GM12878 (cell line): ENCODE results near the gene CERKL.

Experiments
- ASH2L ChIP-seq: fragments of 300-600, 200-600 bp; sonication (generic); IDR thresholded peaks from 2 replicates; pipeline ENCODE4 v1.6.1; 2017; ENCODE audit warnings: low read depth, mild to moderate bottlenecking, borderline replicate concordance
- ATF7 ChIP-seq: fragments of 450-650 bp; IDR thresholded peaks from 2 replicates; pipeline ENCODE4 v1.6.1; 2016; ENCODE audit warnings: low read depth, mild to moderate bottlenecking
- BCL11A ChIP-seq: IDR thresholded peaks from 2 replicates; pipeline ENCODE4 v1.6.1; 2011; ENCODE audit warnings: low read depth, low read length
- EGR1 ChIP-seq, 2 experiments: IDR thresholded peaks; 1 replicate in 1 of 2; 2 replicates in 1 of 2; pipeline ENCODE4 v1.6.1; 2011 to 2012; ENCODE audit warnings: low read depth in 2 of 2, low read length in 2 of 2, borderline replicate concordance in 1 of 2, mild to moderate bottlenecking in 1 of 2, moderate library complexity in 1 of 2
- EP300 ChIP-seq, 2 experiments: fragments of 150-350 bp in 1 of 2; IDR thresholded peaks; 2 replicates each; pipeline ENCODE4 v1.6.1; 2011 to 2012; ENCODE audit warnings: low read depth in 2 of 2, low read length in 2 of 2, borderline replicate concordance in 1 of 2, improper control_type of control experiment in 1 of 2, inconsistent platforms in 1 of 2; ENCODE audit not compliant: control insufficient read depth in 1 of 2
- ETV6 ChIP-seq, 2 experiments: fragments of 450-650 bp in 1 of 2; IDR thresholded peaks in 1 of 2; conservative IDR thresholded peaks in 1 of 2; 2 replicates each; pipeline ENCODE4 v1.6.1; 2014; ENCODE audit warnings: antibody characterized with exemption in 1 of 2, borderline replicate concordance in 1 of 2, low read depth in 1 of 2, mild to moderate bottlenecking in 1 of 2, moderate library complexity in 1 of 2
- HCFC1 ChIP-seq: fragments of 150-350 bp; IDR thresholded peaks from 2 replicates; pipeline ENCODE4 v1.6.1; 2014; ENCODE audit warnings: low read length
- RAD21 ChIP-seq: IDR thresholded peaks from 2 replicates; pipeline ENCODE4 v1.6.1; 2011; ENCODE audit warnings: mild to moderate bottlenecking, low read depth, low read length, moderate library complexity; ENCODE audit not compliant: insufficient read depth
- RCOR1 ChIP-seq: conservative IDR thresholded peaks from 2 replicates; pipeline ENCODE4 v1.6.1; 2012; ENCODE audit warnings: low read depth, low read length, improper control_type of control experiment
- SUZ12 ChIP-seq: fragments of 200-600 bp; sonication (generic); IDR thresholded peaks from one replicate; pipeline ENCODE4 v1.6.1; 2018; ENCODE audit warnings: antibody characterized with exemption, mild to moderate bottlenecking; ENCODE audit not compliant: unreplicated experiment
- TCF3 ChIP-seq: IDR thresholded peaks from 2 replicates; pipeline ENCODE4 v1.6.1; 2012; ENCODE audit warnings: low read depth, mild to moderate bottlenecking, low read length, borderline replicate concordance; ENCODE audit not compliant: insufficient read depth
- TF ChIP-seq, protein P1 (sequence below), 3 experiments: IDR thresholded peaks in 2 of 3; conservative IDR thresholded peaks in 1 of 3; 2 replicates each; pipeline ENCODE4 v1.5.1; 2011; ENCODE audit warnings: low read depth in 3 of 3, low read length in 3 of 3, mild to moderate bottlenecking in 3 of 3, control low read depth in 2 of 3, moderate library complexity in 2 of 3, inconsistent platforms in 1 of 3, mixed read lengths in 1 of 3; ENCODE audit not compliant: control insufficient read depth in 2 of 3, insufficient read depth in 1 of 3; ENCODE audit errors: extremely low read depth in 1 of 3

DNA sequence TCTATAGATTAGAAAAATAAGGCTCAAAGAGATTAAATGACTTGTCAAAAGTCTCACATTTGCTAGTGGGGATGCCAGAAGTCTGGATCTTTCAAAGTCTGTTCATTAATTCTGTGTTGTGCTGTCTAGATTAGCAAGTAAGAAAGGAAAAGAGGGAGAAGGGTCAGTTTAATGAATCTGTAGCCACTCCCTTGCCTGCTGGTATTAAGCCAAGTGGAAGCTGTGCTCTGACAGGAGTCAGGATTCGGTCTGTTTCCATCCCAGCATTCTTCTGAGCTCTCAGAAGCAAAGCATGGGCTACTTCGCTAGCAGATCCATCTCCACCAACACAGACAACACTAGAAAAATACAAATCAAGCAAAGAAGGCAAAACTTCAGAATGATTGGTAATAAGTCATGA lies 98.5 kb downstream of the CERKL start:
- TF ChIP-seq, protein P1, sequence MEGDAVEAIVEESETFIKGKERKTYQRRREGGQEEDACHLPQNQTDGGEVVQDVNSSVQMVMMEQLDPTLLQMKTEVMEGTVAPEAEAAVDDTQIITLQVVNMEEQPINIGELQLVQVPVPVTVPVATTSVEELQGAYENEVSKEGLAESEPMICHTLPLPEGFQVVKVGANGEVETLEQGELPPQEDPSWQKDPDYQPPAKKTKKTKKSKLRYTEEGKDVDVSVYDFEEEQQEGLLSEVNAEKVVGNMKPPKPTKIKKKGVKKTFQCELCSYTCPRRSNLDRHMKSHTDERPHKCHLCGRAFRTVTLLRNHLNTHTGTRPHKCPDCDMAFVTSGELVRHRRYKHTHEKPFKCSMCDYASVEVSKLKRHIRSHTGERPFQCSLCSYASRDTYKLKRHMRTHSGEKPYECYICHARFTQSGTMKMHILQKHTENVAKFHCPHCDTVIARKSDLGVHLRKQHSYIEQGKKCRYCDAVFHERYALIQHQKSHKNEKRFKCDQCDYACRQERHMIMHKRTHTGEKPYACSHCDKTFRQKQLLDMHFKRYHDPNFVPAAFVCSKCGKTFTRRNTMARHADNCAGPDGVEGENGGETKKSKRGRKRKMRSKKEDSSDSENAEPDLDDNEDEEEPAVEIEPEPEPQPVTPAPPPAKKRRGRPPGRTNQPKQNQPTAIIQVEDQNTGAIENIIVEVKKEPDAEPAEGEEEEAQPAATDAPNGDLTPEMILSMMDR (IDR thresholded peaks at IDR 0.05 in 2 of 3, conservative IDR thresholded peaks at IDR 0.05 in 1 of 3; ENCODE audit: control insufficient read depth in 2 of 3, extremely low read depth in 1 of 3, insufficient read depth in 1 of 3, low read depth in 3 of 3, low read length in 3 of 3): no peak
- TF ChIP-seq SUZ12 (no peak), RCOR1 (no peak), HCFC1 (no peak), BCL11A (no peak), ETV6 (conservative IDR thresholded peaks at IDR 0.05 in 1 of 2, IDR thresholded peaks at IDR 0.05 in 1 of 2; ENCODE audit: borderline replicate concordance in 1 of 2, low read depth in 1 of 2) (no peak), RAD21 (no peak), EGR1 (IDR thresholded peaks at IDR 0.05; ENCODE audit: borderline replicate concordance in 1 of 2, low read depth in 2 of 2, low read length in 2 of 2) (no peak), EP300 (IDR thresholded peaks at IDR 0.05; ENCODE audit: borderline replicate concordance in 1 of 2, control insufficient read depth in 1 of 2, low read depth in 2 of 2, low read length in 2 of 2) (no peak), ASH2L (no peak), TCF3 (no peak), ATF7 (no peak)
